ENCODE data around the gene ASF1A. TPM values are rescaled to one million over a fixed set of nuclear protein-coding genes. Genes with fewer than 3 reads are reported as not detected.
"Not testable (repeated sequence)": the region's sequence is repeated elsewhere in the genome, so short reads cannot be mapped to it uniquely, and the experiment has no call there.

Gene ASF1A
- polyA plus RNA-seq, 1 donor from 2014 or later: 65.6 TPM

DNA sequence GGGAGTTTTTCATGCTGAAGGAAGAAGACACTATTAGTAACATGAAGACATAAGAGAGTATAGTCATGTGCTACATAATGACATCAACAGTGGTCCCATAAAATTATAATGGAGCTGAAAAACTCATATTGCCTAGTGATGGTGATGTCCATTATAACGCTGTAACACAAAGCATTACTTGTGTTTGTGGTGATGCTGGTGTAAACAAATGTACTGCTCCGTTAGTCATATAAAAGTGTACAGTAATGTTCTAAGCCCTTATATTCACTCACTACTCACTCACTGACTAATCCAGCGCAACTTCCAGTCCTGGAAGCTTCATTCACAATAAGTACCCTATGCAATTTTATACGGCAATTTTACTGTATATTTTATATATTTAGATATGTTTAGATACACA, 26.8 kb upstream of the ASF1A start:
- H3K4me2 ChIP-seq (ENCODE audit: low read length): no peak overlapping the region
- no peak overlapping the region for H2AFZ ChIP-seq (ENCODE audit: low read depth, low read length)
- TF ChIP-seq CTCF (IDR thresholded peaks at IDR 0.05; ENCODE audit: poor library complexity, severe bottlenecking) (no peak), TAF1 (IDR thresholded peaks at IDR 0.05; ENCODE audit: low read depth) (no peak), SMC3 (conservative IDR thresholded peaks at IDR 0.05; ENCODE audit: poor library complexity) (no peak), RAD21 (conservative IDR thresholded peaks at IDR 0.05) (no peak), MXI1 (conservative IDR thresholded peaks at IDR 0.05; ENCODE audit: poor library complexity, severe bottlenecking) (no peak), POLR2AphosphoS5 (IDR thresholded peaks at IDR 0.05) (no peak), EP300 (conservative IDR thresholded peaks at IDR 0.05; ENCODE audit: poor library complexity, severe bottlenecking) (no peak), REST (IDR thresholded peaks at IDR 0.05; ENCODE audit: borderline replicate concordance) (no peak), EZH2 (IDR thresholded peaks at IDR 0.05; ENCODE audit: borderline replicate concordance, insufficient read depth, low read length, poor library complexity, severe bottlenecking) (no peak)
- no peaks in the 10 kb centered on the region for H3K9me3 ChIP-seq (ENCODE audit: low read length)
- H3K79me2 ChIP-seq (replicated peaks; ENCODE audit: insufficient read depth, low read length): no peaks in the 10 kb centered on the region
- H3K4me3 ChIP-seq (ENCODE audit: low read length): no peak overlapping the region
- no peaks in the 10 kb centered on the region for H3K27me3 ChIP-seq (ENCODE audit: insufficient read depth, low read depth, low read length)
- no peaks in the 10 kb centered on the region for H3F3A ChIP-seq (ENCODE audit: insufficient read depth, low read length, poor library complexity, severe bottlenecking)
- no peaks in the 10 kb centered on the region for H4K20me1 ChIP-seq (ENCODE audit: insufficient read depth)
- H3K36me3 ChIP-seq (ENCODE audit: insufficient read depth, low read length): no peaks in the 10 kb centered on the region
- H3K27ac ChIP-seq (ENCODE audit: low read length): no peak overlapping the region
- no peak overlapping the region for H3K9ac ChIP-seq (ENCODE audit: low read length)
- H3K9me2 ChIP-seq (ENCODE audit: insufficient read depth, low read length): no peaks in the 10 kb centered on the region

GRCh38 chr6:118868901-118869300, 25.1 kb upstream of the ASF1A start:
- not testable (repeated sequence) for H3K79me2 ChIP-seq (replicated peaks; ENCODE audit: insufficient read depth, low read length); H3K9me3 ChIP-seq (ENCODE audit: low read length); H3K4me3 ChIP-seq (ENCODE audit: low read length); H2AFZ ChIP-seq (ENCODE audit: low read depth, low read length); H3K27me3 ChIP-seq (ENCODE audit: insufficient read depth, low read depth, low read length); H3K4me2 ChIP-seq (ENCODE audit: low read length); H3K36me3 ChIP-seq (ENCODE audit: insufficient read depth, low read length); H3K27ac ChIP-seq (ENCODE audit: low read length); H4K20me1 ChIP-seq (ENCODE audit: insufficient read depth); H3K9me2 ChIP-seq (ENCODE audit: insufficient read depth, low read length); H3K9ac ChIP-seq (ENCODE audit: low read length); H3F3A ChIP-seq (ENCODE audit: insufficient read depth, low read length, poor library complexity, severe bottlenecking)

DNA sequence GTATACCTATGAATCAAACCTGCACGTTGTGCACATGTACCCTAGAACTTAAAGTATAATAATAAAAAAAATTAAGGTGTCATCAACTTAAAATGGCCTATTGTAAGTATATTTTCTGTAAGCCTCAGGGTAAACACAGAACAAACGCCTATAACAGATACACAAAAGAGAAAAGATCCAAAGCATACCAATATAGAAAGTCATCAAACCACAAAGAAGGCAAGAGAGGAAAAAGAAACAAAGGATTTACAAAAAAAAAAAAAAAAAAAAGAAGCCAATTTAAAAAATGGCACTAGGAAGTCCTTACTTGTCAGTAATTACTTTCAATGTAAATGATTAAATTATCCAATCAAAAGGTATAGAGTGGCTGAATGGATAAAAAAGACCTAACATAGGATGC, 24.6 kb upstream of the ASF1A start:
- Histone ChIP-seq H4K20me1 (ENCODE audit: insufficient read depth) (no peaks in the 10 kb centered on the region), H3K9me3 (ENCODE audit: low read length) (no peaks in the 10 kb centered on the region), H3K4me3 (ENCODE audit: low read length) (no peak overlapping the region), H3F3A (ENCODE audit: insufficient read depth, low read length, poor library complexity, severe bottlenecking) (no peaks in the 10 kb centered on the region), H3K36me3 (ENCODE audit: insufficient read depth, low read length) (no peaks in the 10 kb centered on the region), H3K79me2 (replicated peaks; ENCODE audit: insufficient read depth, low read length) (no peaks in the 10 kb centered on the region), H3K4me2 (ENCODE audit: low read length) (no peak overlapping the region), H3K27ac (ENCODE audit: low read length) (no peak overlapping the region), H3K9ac (ENCODE audit: low read length) (no peak overlapping the region), H3K9me2 (ENCODE audit: insufficient read depth, low read length) (no peaks in the 10 kb centered on the region), H2AFZ (ENCODE audit: low read depth, low read length) (no peak overlapping the region), H3K27me3 (ENCODE audit: insufficient read depth, low read depth, low read length) (no peaks in the 10 kb centered on the region)
- TF ChIP-seq RAD21 (conservative IDR thresholded peaks at IDR 0.05): no peak
- no peak for TF ChIP-seq POLR2AphosphoS5 (IDR thresholded peaks at IDR 0.05)
- no peak for TF ChIP-seq SMC3 (conservative IDR thresholded peaks at IDR 0.05; ENCODE audit: poor library complexity)
- TF ChIP-seq REST (IDR thresholded peaks at IDR 0.05; ENCODE audit: borderline replicate concordance): no peak
- no peak for TF ChIP-seq CTCF (IDR thresholded peaks at IDR 0.05; ENCODE audit: poor library complexity, severe bottlenecking)
- TF ChIP-seq EP300 (conservative IDR thresholded peaks at IDR 0.05; ENCODE audit: poor library complexity, severe bottlenecking): no peak
- no peak for TF ChIP-seq TAF1 (IDR thresholded peaks at IDR 0.05; ENCODE audit: low read depth)
- no peak for TF ChIP-seq MXI1 (conservative IDR thresholded peaks at IDR 0.05; ENCODE audit: poor library complexity, severe bottlenecking)
- no peak for TF ChIP-seq EZH2 (IDR thresholded peaks at IDR 0.05; ENCODE audit: borderline replicate concordance, insufficient read depth, low read length, poor library complexity, severe bottlenecking)
